HT1080 (cell line): ENCODE results near the gene ADIPOR1. TPM values are rescaled to one million over a fixed set of nuclear protein-coding genes. Genes with fewer than 3 reads are reported as not detected.

Source experiments
- DNase-seq: peaks from one replicate; pipeline ENCODE4 v3.0.0-alpha.2; 2015; ENCODE audit warnings: low read depth
- total RNA-seq: library from RNA; depleted of rRNA; stranded (reverse); fragments of >200 nt; shearing (Covaris generic); gene quantifications from 2 replicates; pipeline ENCODE4 v1.2.3, GENCODE V29; 2014

The ADIPOR1 gene
- total RNA-seq, 1 experiment from 2014 or later = 116 TPM

GRCh38 chr1:202972046-202972445 lies 13.9 kb upstream of the ADIPOR1 start:
- DNase-seq = no peak

- peak; percentile 54 for DNase-seq
These were observed 10.8 kb upstream of the ADIPOR1 start for GRCh38 chr1:202968895-202969295.

DNA sequence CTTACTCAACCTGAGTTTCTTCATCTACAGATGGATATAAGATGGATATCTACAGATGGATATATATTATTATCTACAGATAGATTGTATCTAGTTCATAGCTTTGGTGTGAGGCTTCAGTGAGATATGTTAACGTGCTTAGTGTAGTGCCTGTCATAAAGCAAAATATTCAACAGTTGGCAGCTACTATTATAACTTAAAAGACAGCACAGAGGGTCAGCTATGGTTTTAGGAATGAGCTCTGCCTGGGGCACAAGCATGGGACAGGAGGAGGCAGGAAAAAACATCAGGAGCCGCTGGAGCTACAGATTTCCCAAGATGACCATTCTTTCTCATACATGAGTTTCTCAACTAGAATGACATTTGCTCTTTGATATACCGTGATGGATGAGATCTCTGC lies 10.2 kb upstream of the ADIPOR1 start:
- DNase-seq = no peak

GRCh38 chr1:202967684-202968281 lies 9.7 kb upstream of the ADIPOR1 start:
- peak; percentile 2 for DNase-seq

- DNase-seq = no peak
These were observed 8.1 kb upstream of the ADIPOR1 start for GRCh38 chr1:202966006-202966898.

GRCh38 chr1:202965422-202965821 lies 7.3 kb upstream of the ADIPOR1 start:
- DNase-seq = no peak

DNA sequence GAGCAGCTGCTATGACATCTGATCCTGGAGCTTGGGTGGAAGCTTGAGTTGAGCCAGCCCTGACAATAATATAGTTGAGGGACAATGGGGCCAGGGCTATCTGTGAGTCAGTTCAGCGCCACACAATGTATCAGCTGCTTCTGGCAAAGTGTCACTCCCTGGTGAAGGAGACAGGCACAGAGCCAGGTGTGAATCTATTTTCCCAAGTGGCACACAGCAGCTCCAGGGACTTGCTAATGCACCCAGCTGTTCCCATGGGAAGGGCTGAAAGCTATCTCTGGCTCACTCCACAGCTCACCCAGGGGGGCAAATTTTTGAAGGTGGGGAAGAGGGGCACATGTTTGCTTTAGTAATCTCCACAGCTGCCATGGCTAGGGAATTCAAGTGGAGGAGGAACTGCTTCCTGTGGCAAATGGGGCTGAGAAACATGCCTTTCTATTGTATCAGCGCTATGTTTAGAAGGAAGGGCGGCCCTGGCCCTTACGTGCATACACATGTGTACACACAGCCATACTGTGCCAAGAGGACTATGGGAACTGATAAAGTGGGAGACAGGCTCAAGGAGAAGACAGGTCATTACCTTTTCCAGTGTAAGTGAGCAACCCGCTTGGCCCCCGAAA lies 6.8 kb upstream of the ADIPOR1 start:
- peak; percentile 2 for DNase-seq

- no peak for DNase-seq
These were observed 3.2 kb upstream of the ADIPOR1 start for GRCh38 chr1:202961220-202961880.

GRCh38 chr1:202959276-202959620 lies 1.1 kb upstream of the ADIPOR1 start:
- DNase-seq = peak; percentile 76

DNA sequence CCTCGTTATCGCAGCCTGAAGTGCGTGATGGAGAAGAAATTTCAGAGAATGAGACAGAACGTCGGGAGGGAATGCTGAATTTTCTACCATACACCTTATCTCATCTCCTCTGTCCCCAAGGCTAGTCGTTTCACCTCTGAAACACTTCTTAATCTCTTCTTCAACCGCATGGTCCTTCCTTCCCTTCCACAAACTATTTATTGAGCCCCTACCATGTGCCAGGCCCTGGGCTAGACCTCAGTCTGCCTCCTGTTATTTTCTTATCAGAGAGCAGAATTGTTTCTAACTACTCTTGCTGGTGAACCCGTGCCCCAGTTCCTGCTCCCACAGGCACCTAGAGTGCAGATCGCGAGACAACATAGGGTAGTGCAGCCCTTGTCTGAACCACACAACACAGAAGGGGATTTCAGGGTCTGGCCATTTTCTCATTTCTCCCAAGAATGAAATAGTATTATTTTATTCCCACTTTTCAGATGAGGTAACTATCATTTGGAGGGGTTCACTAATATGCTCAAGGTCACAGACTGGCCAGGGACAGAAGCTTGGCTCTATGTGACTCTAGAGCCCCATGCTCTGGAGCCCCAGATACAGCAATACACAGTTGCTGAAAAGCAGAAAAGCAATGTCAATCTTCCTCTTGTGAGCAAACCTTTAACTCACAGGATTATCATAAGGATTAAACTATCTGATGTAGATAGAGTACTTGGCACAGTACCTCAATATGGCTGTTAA lies 598 bp upstream of the ADIPOR1 start:
- DNase-seq = no peak

- no peak for DNase-seq
These were observed 1.1 kb downstream of the ADIPOR1 start for GRCh38 chr1:202956969-202957368.

- no peak for DNase-seq
These were observed 3.9 kb downstream of the ADIPOR1 start for GRCh38 chr1:202954057-202954745.

DNA sequence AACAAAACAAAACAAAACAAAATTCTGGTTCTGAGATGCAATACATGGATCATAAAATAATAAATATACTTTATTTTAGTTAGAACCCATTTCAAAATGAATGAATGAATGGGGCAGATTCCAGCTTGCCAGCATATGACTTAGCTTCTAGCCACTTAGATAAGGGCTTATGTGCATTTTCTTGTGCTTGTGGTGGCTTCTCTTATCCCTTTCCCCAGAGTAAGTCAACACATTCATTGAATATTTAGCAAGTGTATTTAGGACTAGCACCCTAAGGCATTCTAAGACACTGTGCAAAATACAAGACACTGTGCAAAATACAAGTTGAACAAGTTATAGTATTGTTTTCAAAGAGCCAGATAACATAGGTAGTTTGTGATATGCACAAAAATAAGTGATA lies 4.7 kb downstream of the ADIPOR1 start:
- DNase-seq = no peak

DNA sequence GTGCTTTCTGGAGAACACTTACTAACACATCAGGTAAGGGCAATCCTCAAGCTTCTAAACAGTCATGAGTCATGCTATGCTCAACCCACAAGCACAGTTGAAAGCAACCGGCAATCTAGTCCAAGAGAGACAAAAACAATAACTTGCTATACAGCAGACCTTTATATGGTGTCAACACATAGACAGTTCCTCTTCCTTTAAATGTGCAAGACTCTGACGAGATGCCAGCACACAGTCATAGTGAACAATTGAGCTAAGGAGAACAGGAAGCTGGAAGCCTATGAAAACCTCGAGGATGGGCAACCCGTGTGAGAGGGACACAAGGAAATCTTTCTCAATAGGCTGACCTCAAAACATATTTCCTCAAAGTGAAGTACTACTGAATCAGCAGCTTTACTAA lies 5.3 kb downstream of the ADIPOR1 start:
- peak; percentile 79 for DNase-seq

- DNase-seq = no peak
These were observed 6.0 kb downstream of the ADIPOR1 start for GRCh38 chr1:202952099-202952498.

DNA sequence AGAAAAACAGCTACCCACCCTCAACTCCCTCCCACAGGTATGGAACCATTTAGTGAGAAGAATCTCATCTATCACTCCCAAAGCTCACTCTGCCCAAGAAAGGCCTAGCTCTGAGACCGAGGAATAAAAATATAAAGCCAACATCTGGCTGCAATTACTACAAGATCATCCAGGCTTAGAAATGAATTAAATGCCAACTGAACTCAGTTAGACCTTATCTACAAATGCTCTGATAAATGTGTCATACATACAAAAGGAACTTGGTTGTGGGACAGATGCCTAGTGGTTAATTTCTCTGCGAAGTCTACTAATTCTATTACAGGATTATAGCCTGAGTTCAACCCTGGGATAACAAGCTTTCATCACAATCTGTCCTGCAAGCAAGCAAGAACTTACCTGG lies 6.7 kb downstream of the ADIPOR1 start:
- no peak for DNase-seq

DNA sequence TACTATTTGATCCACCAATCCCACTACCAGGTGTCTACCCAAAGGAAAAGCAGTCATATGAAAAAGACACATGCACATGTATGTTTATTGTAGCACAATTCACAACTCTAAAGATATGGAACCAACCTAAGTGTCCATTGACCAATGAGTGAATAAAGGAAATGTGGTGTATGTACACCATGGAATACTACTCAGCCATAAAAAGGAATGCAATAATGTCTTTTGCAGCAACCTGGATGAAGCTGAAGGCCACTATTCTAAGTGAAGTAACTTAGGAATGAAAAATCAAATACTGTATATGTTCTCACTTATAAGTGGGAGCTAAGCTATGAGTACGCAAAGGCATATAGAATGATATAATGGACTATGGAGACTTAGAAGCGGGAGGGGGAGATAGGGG lies 12.6 kb downstream of the ADIPOR1 start:
- DNase-seq = no peak

GRCh38 chr1:202944438-202944921 lies 13.6 kb downstream of the ADIPOR1 start:
- no peak for DNase-seq

GRCh38 chr1:202942426-202942825 lies 15.7 kb downstream of the ADIPOR1 start:
- no peak for DNase-seq

- DNase-seq = no peak
These were observed 16.7 kb downstream of the ADIPOR1 start for GRCh38 chr1:202941372-202941771.

- DNase-seq = no peak
These were observed 17.6 kb downstream of the ADIPOR1 start for GRCh38 chr1:202940561-202940960.
